ENCODE data around the gene KTN1. TPM values are rescaled to one million over a fixed set of nuclear protein-coding genes. Genes with fewer than 3 reads are reported as not detected.

KTN1 gene
- total and polyA plus RNA-seq, 3 experiments from 2014 or later = 50.4 to 146 (median 145) TPM

DNA sequence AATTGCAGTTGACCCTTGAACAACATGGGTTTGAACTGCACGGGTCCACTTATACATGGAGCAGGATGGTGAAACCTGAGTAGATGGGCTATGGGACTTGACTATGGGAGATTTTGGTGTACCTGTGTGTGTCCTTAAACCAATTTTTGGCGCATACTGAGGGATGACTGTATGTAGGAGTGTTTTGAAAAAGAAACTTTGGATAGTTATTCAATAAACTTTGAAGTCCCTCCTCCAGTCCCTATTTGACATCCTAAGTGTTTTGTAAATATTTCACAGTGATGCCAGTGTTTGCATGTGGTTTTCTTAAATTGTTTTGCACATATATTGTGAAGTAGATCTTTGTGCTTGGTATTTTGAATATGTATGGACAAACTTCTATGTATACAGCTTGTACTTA, 12.4 kb downstream of the KTN1 start:
- H3K27me3 Mint-ChIP-seq = no peaks in the 10 kb centered on the region
- no peak overlapping the region for H3K27ac Mint-ChIP-seq
- DNase-seq = no peak
- peaks cover 7% of the 10 kb centered on the region for H3K4me1 ChIP-seq (ENCODE audit: insufficient read depth, low read length)
- H3K9me3 Mint-ChIP-seq = no peaks in the 10 kb centered on the region
- no peaks in the 10 kb centered on the region for H3K36me3 ChIP-seq (ENCODE audit: insufficient read depth, low read length)
- ChIA-PET POLR2A (no interaction called here), CTCF (no interaction called here)
- H3K9me3 ChIP-seq (ENCODE audit: low read length) = no peaks in the 10 kb centered on the region
- H3K27me3 ChIP-seq (ENCODE audit: insufficient read depth, low read length, poor library complexity, severe bottlenecking) = no peaks in the 10 kb centered on the region
- H3K27ac ChIP-seq (ENCODE audit: low read depth, low read length) = no peak overlapping the region
- no peak overlapping the region for H3K4me3 Mint-ChIP-seq
- H3K4me1 Mint-ChIP-seq = peaks cover 49 to 83% (median 77%) of the 10 kb centered on the region in 3 donors
- H3K4me3 ChIP-seq (ENCODE audit: low read length) = no peak overlapping the region
- peaks cover 2 to 11% (median 3%) of the 10 kb centered on the region in 3 donors for H3K36me3 Mint-ChIP-seq

DNA sequence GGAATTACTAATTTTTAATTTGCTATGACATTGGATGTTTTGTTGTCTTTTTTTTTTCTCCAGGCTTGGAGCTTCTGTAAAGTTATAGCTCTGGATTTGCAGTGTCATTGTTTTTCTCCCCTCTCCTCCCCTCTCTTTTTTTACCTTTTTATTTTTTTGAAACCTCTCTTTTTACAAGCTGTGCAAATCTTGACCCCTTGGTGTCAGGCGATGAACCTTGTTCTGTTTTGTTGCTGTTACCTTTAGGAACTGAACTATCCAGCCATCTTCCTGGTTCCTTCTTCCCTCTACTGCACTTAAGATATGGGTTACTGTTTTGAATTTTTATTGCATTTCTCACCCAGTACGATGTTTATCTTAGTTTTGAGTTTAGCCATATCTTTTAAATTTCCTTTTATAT, 13.7 kb downstream of the KTN1 start:
- peaks cover 7% of the 10 kb centered on the region for H3K4me1 ChIP-seq (ENCODE audit: insufficient read depth, low read length)
- Mint-ChIP-seq H3K9me3 (peaks cover 0 to under 1% (median 0%) of the 10 kb centered on the region in 5 donors), H3K27ac (peak overlapping the region in 2 of 8 donors; percentile 24 to 79), H3K27me3 (no peaks in the 10 kb centered on the region), H3K4me1 (peaks cover 45 to 82% (median 75%) of the 10 kb centered on the region in 3 donors), H3K4me3 (no peak overlapping the region), H3K36me3 (peaks cover 2 to 13% (median 4%) of the 10 kb centered on the region in 3 donors)
- POLR2A ChIA-PET = no interaction called here
- H3K27me3 ChIP-seq (ENCODE audit: insufficient read depth, low read length, poor library complexity, severe bottlenecking) = no peaks in the 10 kb centered on the region
- no peak overlapping the region for H3K4me3 ChIP-seq (ENCODE audit: low read length)
- H3K36me3 ChIP-seq (ENCODE audit: insufficient read depth, low read length) = no peaks in the 10 kb centered on the region
- CTCF ChIA-PET = no interaction called here
- H3K9me3 ChIP-seq (ENCODE audit: low read length) = no peaks in the 10 kb centered on the region
- DNase-seq = no peak
- no peak overlapping the region for H3K27ac ChIP-seq (ENCODE audit: low read depth, low read length)

DNA sequence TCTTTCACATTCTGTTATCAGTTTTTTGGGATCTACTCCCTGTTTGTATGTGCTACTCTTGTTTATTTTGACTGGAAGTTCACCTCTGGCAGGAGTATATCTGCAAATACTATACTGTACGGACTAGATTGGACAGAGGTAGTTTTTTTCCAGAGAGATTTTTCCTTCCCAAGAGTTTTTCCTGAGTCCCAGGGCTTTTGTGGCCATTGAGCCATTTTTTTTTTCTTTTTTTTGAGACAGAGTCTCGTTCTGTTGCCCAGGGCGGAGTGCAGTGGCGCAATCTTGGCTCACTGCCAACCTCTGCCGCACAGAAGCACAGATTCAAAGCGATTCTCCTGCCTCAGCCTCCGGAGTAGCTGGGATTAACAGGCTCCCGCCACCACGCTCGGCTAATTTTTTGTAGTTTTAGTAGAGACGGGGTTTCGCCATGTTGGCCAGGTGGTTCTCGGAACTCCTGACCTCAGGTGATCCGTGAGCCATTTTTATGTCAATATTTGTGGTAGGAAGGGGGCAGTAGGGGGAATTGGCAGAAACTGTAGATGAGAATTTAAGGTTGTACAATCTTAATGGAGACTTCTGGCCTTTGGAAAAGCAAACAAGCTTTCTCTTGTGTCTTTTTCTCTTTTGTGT, 19.4 kb downstream of the KTN1 start:
- Mint-ChIP-seq H3K36me3 (peaks cover 3 to 14% (median 9%) of the 10 kb centered on the region in 3 donors), H3K27ac (no peak overlapping the region), H3K27me3 (no peaks in the 10 kb centered on the region), H3K4me3 (no peak overlapping the region), H3K4me1 (peaks cover 37 to 53% (median 52%) of the 10 kb centered on the region in 3 donors), H3K9me3 (peaks cover 0 to 6% (median 0%) of the 10 kb centered on the region in 5 donors)
- Histone ChIP-seq H3K4me3 (ENCODE audit: low read length) (no peak overlapping the region), H3K27ac (ENCODE audit: low read depth, low read length) (no peak overlapping the region), H3K9me3 (ENCODE audit: low read length) (no peaks in the 10 kb centered on the region), H3K4me1 (ENCODE audit: insufficient read depth, low read length) (peaks cover 19% of the 10 kb centered on the region), H3K36me3 (ENCODE audit: insufficient read depth, low read length) (no peaks in the 10 kb centered on the region), H3K27me3 (ENCODE audit: insufficient read depth, low read length, poor library complexity, severe bottlenecking) (no peaks in the 10 kb centered on the region)
- POLR2A ChIA-PET = no interaction called here
- DNase-seq = no peak
- CTCF ChIA-PET = no interaction called here

DNA sequence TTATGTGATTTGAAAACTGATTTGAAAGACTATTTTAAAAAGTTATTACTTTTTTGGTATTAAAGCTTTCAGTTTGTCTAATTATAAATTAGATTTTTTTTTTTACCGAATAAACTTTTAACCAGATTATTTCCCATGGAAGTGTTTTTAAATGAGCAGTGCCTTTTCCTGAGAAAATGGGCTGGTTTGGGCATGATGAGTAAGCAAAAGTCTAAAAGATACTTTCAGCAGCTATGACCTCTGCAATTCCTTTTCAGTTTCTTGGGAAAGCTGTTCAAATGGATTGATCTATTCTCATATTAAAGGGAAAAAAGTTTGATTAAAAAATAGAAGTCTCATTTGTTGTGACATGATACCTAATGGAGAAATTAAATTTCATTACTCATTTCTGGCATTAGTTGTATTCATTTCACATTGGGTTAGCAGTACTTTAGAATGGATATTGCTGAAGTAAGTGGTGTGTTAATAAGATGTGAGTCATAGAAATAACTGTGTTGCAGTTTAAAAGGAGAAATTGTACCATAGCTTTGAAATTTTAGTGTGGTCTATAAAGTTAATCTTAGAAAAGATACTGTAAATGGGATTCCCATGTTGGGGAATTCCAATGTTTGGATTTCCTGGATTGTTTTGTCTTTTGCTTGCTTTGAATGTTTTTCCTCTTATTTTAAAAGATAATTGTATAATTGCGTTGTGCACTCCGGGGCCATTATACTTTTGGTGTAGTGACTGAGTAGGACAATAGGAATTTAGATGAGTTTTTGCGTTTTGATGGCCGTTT, 21.0 kb downstream of the KTN1 start:
- Mint-ChIP-seq H3K4me3 (no peak overlapping the region), H3K36me3 (peaks cover 3 to 17% (median 9%) of the 10 kb centered on the region in 3 donors), H3K9me3 (peaks cover 0 to 6% (median 0%) of the 10 kb centered on the region in 5 donors), H3K4me1 (peaks cover 30 to 41% (median 39%) of the 10 kb centered on the region in 3 donors), H3K27ac (no peak overlapping the region), H3K27me3 (no peaks in the 10 kb centered on the region)
- Histone ChIP-seq H3K27ac (ENCODE audit: low read depth, low read length) (no peak overlapping the region), H3K36me3 (ENCODE audit: insufficient read depth, low read length) (no peaks in the 10 kb centered on the region), H3K27me3 (ENCODE audit: insufficient read depth, low read length, poor library complexity, severe bottlenecking) (no peaks in the 10 kb centered on the region), H3K4me3 (ENCODE audit: low read length) (no peak overlapping the region), H3K9me3 (ENCODE audit: low read length) (no peaks in the 10 kb centered on the region), H3K4me1 (ENCODE audit: insufficient read depth, low read length) (peaks cover 19% of the 10 kb centered on the region)
- CTCF ChIA-PET = no interaction called here
- POLR2A ChIA-PET = no interaction called here
- no peak for DNase-seq

DNA sequence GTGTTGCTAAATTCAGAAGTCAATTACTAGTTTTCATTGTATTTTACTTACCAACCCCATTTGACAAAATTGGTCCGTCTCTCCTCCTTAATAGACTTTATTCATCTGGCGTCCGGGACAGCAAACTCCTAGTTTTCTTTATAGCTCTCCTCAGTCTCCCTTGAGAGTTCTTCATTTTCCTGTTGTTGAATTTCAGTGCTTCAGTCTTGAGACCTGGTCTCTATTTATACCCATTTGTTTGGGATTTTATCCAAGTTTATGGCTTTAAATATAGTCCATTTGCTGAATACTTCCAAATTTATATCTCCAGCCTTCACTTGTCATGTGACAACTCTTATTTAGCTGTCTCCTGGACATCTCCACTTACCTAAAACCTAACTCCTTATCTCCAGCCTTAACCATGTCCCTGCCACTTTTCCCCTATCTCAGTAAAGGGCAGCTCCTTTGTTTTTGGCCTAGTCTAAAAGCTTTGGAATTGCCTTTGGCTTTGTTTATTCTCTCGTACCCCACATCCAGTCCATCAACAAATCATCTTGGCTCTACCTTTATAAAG, 23.5 kb downstream of the KTN1 start:
- peaks cover 40 to 49% (median 46%) of the 10 kb centered on the region in 3 donors for H3K4me1 Mint-ChIP-seq
- no peak overlapping the region for H3K4me3 Mint-ChIP-seq
- Histone ChIP-seq H3K4me3 (ENCODE audit: low read length) (no peak overlapping the region), H3K9me3 (ENCODE audit: low read length) (no peaks in the 10 kb centered on the region), H3K27me3 (ENCODE audit: insufficient read depth, low read length, poor library complexity, severe bottlenecking) (no peaks in the 10 kb centered on the region), H3K27ac (ENCODE audit: low read depth, low read length) (no peak overlapping the region), H3K36me3 (ENCODE audit: insufficient read depth, low read length) (no peaks in the 10 kb centered on the region), H3K4me1 (ENCODE audit: insufficient read depth, low read length) (peaks cover 23% of the 10 kb centered on the region)
- POLR2A ChIA-PET = no interaction called here
- H3K36me3 Mint-ChIP-seq = peaks cover 3 to 12% (median 6%) of the 10 kb centered on the region in 3 donors
- no peaks in the 10 kb centered on the region for H3K27me3 Mint-ChIP-seq
- no peak for DNase-seq
- H3K9me3 Mint-ChIP-seq = peaks cover 0 to 6% (median 0%) of the 10 kb centered on the region in 5 donors
- no peak overlapping the region for H3K27ac Mint-ChIP-seq
- CTCF ChIA-PET = no interaction called here

DNA sequence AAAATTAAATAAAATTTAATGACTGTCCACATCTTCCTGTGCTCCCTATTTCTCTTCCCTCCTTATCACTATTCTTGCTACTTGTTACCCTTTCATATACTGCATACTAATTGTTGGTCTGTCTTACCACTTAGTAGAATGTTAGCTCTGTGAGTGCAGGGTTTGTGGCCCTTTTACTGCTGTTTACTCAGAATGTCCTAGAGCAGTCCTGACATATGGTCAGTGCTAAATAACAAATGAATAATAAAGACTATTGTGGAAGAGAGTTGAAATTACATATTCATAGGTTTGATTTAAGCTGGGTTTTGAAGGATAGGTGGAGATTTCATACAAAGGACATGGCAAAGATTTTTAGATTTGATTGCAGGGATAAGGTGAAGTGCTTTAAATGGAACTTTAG, 24.5 kb downstream of the KTN1 start:
- Histone ChIP-seq H3K27me3 (ENCODE audit: insufficient read depth, low read length, poor library complexity, severe bottlenecking) (no peaks in the 10 kb centered on the region), H3K36me3 (ENCODE audit: insufficient read depth, low read length) (no peaks in the 10 kb centered on the region), H3K4me3 (ENCODE audit: low read length) (no peak overlapping the region), H3K27ac (ENCODE audit: low read depth, low read length) (no peak overlapping the region), H3K4me1 (ENCODE audit: insufficient read depth, low read length) (peaks cover 30% of the 10 kb centered on the region), H3K9me3 (ENCODE audit: low read length) (no peaks in the 10 kb centered on the region)
- Mint-ChIP-seq H3K4me3 (no peak overlapping the region), H3K36me3 (peaks cover 0 to 13% (median 6%) of the 10 kb centered on the region in 3 donors), H3K4me1 (peaks cover 41 to 45% (median 42%) of the 10 kb centered on the region in 3 donors), H3K27me3 (no peaks in the 10 kb centered on the region), H3K9me3 (no peaks in the 10 kb centered on the region), H3K27ac (no peak overlapping the region)
- ChIA-PET POLR2A (no interaction called here), CTCF (no interaction called here)
- no peak for DNase-seq

DNA sequence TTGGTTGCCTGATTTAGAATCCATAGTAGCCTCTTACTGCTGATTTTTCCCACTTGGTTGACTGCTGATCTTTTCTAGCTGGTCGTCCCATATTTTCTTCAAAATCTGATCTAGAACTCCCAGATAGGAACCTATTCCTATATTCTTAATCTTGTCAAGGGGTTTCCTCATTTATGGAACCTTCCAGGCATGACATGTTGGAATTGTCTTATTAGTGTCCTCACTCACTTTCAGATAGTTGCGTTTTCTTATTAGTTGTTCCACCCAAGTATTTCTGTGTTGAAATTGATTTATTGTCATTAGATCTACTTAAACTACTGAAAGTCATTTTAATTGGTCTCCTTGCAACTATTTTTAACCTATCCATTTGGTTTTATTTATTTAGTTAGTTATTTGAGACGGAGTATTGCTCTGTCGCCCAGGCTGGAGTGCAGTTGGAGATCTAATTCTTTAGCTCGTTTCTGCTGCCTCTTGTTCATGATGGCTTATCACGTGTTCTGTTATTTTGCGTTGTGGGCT, 25.0 kb downstream of the KTN1 start:
- Histone ChIP-seq H3K36me3 (ENCODE audit: insufficient read depth, low read length) (no peaks in the 10 kb centered on the region), H3K27me3 (ENCODE audit: insufficient read depth, low read length, poor library complexity, severe bottlenecking) (no peaks in the 10 kb centered on the region), H3K4me3 (ENCODE audit: low read length) (no peak overlapping the region), H3K27ac (ENCODE audit: low read depth, low read length) (no peak overlapping the region), H3K9me3 (ENCODE audit: low read length) (no peaks in the 10 kb centered on the region), H3K4me1 (ENCODE audit: insufficient read depth, low read length) (peaks cover 30% of the 10 kb centered on the region)
- Mint-ChIP-seq H3K4me3 (no peak overlapping the region), H3K36me3 (peaks cover 0 to 13% (median 8%) of the 10 kb centered on the region in 3 donors), H3K27ac (peak overlapping the region in 1 of 8 donors; percentile 16), H3K9me3 (no peaks in the 10 kb centered on the region), H3K4me1 (peaks cover 43 to 46% (median 44%) of the 10 kb centered on the region in 3 donors), H3K27me3 (no peaks in the 10 kb centered on the region)
- no peak for DNase-seq
- ChIA-PET CTCF (no interaction called here), POLR2A (no interaction called here)

DNA sequence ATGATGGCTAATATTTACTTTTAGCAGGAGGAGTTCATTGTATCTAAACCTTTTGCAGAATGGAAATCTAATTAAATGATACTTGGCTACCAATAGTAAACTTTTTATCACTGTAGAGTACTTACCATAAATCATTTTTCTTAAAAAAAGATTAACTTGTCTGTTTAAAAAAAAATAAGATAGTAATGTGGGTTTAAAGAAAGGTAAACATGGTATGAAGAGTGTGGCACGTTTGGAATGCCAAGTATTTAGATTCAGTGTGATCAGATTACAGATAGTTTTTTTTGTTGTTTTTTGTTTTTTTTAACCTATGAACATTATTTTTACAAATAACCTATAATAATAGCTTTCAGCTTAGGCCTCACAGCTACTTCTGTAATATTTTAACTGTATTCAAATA, 25.8 kb downstream of the KTN1 start:
- Mint-ChIP-seq H3K36me3 (peaks cover 0 to 13% (median 5%) of the 10 kb centered on the region in 3 donors), H3K9me3 (no peaks in the 10 kb centered on the region), H3K27ac (no peak overlapping the region), H3K4me1 (peaks cover 40 to 42% (median 42%) of the 10 kb centered on the region in 3 donors), H3K4me3 (no peak overlapping the region), H3K27me3 (no peaks in the 10 kb centered on the region)
- CTCF ChIA-PET = no interaction called here
- no peaks in the 10 kb centered on the region for H3K27me3 ChIP-seq (ENCODE audit: insufficient read depth, low read length, poor library complexity, severe bottlenecking)
- no peaks in the 10 kb centered on the region for H3K36me3 ChIP-seq (ENCODE audit: insufficient read depth, low read length)
- H3K27ac ChIP-seq (ENCODE audit: low read depth, low read length) = no peak overlapping the region
- POLR2A ChIA-PET = no interaction called here
- no peaks in the 10 kb centered on the region for H3K9me3 ChIP-seq (ENCODE audit: low read length)
- H3K4me1 ChIP-seq (ENCODE audit: insufficient read depth, low read length) = peaks cover 30% of the 10 kb centered on the region
- no peak for DNase-seq
- H3K4me3 ChIP-seq (ENCODE audit: low read length) = no peak overlapping the region

Data from CD8-positive, alpha-beta memory T cell (primary cell).